ENCODE data around the gene GTPBP2.
"Not testable (repeated sequence)": the region's sequence is repeated elsewhere in the genome, so short reads cannot be mapped to it uniquely, and the experiment has no call there.

- not testable (repeated sequence) for TF ChIP-seq ZZZ3 (IDR thresholded peaks at IDR 0.05; ENCODE audit: control insufficient read depth, insufficient read length, low read depth); MTA3 (IDR thresholded peaks at IDR 0.05; ENCODE audit: borderline replicate concordance, low read length)
- TF ChIP-seq, protein P1, sequence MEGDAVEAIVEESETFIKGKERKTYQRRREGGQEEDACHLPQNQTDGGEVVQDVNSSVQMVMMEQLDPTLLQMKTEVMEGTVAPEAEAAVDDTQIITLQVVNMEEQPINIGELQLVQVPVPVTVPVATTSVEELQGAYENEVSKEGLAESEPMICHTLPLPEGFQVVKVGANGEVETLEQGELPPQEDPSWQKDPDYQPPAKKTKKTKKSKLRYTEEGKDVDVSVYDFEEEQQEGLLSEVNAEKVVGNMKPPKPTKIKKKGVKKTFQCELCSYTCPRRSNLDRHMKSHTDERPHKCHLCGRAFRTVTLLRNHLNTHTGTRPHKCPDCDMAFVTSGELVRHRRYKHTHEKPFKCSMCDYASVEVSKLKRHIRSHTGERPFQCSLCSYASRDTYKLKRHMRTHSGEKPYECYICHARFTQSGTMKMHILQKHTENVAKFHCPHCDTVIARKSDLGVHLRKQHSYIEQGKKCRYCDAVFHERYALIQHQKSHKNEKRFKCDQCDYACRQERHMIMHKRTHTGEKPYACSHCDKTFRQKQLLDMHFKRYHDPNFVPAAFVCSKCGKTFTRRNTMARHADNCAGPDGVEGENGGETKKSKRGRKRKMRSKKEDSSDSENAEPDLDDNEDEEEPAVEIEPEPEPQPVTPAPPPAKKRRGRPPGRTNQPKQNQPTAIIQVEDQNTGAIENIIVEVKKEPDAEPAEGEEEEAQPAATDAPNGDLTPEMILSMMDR (IDR thresholded peaks at IDR 0.05 in 2 of 3, conservative IDR thresholded peaks at IDR 0.05 in 1 of 3; ENCODE audit: control insufficient read depth in 2 of 3, extremely low read depth in 1 of 3, insufficient read depth in 1 of 3, low read depth in 3 of 3, low read length in 3 of 3): not testable (repeated sequence)
Observed at GRCh38 chr6:43662948-43663347, 33.9 kb upstream of the GTPBP2 start.

All from GM12878 (cell line).